HG03196 (cell line): ENCODE measurements around the gene SPG21.
"Not testable (repeated sequence)": the region's sequence is repeated elsewhere in the genome, so short reads cannot be mapped to it uniquely, and the experiment has no call there.

Experiments used
- ATAC-seq: cut with Tn5 transposase; IDR thresholded peaks from one replicate; pipeline ENCODE4 v1.9.1; 2021; ENCODE audit not compliant: unreplicated experiment

The SPG21 gene

DNA sequence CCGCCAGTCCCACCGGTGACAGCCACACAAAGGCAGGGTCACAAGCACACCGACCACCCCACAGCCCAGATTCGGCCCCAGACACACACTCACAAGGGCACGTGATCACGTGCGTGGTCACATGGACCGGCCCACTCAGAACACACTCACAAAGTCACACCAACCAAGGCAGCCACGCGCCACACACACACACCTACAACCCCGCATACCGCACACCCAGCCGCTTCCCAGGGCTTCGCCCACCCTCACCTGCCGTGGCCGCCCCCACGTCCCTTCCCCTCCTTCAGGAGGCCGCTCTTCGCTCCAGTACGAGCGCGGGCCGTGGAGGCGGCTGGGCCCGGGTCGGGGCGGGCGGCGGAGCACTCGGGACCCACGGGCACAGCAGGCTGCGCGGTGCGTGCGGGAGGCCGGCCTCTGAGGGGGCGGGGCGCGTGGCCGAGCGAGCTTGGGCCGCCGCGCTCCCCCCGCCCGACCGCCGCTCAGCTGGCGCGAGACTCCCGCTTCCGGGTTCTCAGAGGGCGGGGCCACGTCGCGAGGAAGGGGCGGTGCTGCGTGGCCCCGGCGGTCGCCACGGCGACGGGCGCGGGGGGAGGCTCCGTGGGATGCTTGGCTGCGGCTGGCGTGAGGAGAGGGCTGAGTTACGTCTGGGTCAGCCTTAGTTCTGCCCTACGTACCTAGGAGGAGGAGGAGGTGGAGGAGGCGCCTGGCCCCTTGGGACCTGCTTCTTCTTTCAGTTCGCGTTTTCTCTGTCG is at the start of gene SPG21:
SPG21 (minus strand) TSS at position 499 of the 752 bp plus-strand sequence. CDS start 6,345 bp downstream, outside the sequence.
- peak; percentile 93 for ATAC-seq

DNA sequence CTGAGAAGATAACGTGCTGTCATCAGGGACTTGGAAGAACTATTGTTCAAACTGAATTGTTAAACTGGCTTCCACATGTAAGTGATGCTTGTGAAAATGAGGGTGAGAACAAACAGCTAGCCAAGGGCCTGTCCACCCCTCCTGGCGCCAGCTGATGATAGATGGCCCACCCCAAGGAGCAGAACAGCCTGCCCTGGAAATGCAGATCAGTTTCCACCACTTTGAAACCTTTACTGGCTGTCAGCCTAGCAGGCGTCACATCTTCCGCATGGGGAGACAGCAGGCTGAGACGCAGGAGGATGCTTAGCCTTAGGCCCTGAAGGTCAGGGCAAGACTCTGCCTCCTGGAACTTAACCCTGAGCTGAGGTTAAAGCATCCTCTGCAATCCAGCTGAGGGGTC is 49.1 kb upstream of the SPG21 start:
- ATAC-seq = no peak

DNA sequence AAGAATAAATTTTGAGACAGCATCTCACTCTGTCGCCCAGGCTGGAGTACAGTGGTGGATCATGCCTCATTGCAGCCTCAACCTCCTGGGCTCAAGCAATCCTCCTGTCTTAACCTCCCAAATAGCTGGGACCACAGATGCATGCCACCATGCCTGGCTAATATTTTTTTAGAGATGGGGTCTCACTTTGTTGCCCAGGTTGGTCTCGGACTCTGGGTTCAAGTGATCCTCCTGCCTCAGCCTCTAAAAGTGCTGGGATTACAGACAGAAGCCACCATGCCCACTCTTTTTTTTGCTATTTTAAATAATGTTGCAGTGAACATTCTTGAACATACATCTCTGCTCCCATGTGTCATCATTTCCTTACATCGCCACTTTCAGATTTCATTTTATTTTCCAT is 48.7 kb upstream of the SPG21 start:
- no peak for ATAC-seq

- no peak for ATAC-seq
Measured at GRCh38 chr15:65037309-65037708, 47.6 kb upstream of the SPG21 start.

DNA sequence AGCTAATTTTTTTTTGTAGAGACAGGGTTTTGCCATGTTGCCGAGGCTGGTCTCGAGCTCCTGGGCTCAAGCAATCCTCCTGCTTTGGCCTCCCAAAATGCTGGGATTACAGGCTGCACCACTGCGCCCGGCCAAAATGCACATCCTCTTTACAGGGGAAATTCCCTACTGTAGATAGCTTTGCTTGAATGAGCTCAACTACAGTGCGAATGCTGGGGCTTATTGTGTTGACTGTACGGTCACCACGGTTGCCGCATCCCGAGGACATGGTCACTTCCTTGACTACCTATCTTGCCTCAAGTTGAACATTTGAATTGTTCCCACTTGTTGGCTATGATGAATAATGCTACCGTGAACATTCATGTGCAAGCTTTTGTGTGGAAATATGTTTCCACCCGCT is 45.0 kb upstream of the SPG21 start:
- no peak for ATAC-seq

DNA sequence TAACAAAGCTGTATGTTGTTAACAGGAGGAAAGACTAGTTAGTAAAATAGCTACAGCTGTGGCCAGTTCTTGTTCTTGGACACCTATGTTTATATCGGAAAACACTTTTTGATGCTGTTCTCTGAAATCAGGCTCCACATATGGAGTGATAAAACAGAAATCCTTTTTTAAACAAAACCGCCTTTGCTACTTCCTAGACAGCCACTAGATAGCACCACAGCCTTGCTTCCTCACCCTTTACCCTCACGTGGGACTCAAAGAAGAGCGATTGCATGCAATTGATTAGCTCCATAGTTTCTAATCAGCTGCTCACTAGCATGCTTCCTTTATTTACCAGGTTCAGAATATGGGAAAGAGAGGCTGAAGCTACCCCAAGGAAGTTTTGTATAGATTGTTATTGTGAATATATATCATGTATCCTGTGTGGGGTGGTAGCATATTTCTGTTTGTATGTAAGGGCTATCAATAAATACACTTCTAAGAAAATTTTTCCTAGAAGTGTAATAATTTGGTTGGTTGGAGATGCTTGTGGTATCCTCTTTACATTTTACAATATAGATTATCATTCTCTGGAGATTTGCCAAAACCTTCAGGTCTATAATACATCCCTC is 44.0 kb upstream of the SPG21 start:
- no peak for ATAC-seq

- ATAC-seq = peak; percentile 45
Measured at GRCh38 chr15:65032801-65033537, 43.3 kb upstream of the SPG21 start.

DNA sequence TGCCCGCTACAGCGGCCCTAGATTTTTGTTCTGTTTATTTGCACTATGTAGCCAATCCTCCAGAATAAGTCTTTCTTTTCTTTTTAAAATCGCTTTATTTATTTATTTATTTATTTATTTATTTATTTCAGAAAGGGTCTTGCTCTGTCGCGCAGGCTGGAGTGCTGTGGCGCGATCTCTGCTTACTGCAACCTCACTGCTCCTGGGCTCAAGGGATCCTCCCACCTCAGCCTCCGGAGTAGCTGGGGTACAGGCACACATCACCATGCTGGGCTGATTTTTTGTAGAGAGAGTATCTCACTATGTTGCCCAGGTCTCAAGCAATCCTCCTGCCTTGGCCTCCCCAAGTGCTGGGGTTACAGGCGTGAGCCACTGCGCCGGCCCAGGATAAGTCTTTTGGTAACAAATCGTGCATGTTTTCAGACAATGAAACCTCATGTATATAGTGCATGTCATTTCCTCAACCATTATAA is 40.1 kb upstream of the SPG21 start:
- ATAC-seq = no peak

- peak; percentile 67 for ATAC-seq
Measured at GRCh38 chr15:65028921-65029735, 39.4 kb upstream of the SPG21 start, which contains the start of gene MTFMT. MTFMT (minus strand) TSS chr15:65029639; CDS start chr15:65029613, 26 bp downstream.

GRCh38 chr15:65028338-65028737 is 38.6 kb upstream of the SPG21 start:
- ATAC-seq = no peak

DNA sequence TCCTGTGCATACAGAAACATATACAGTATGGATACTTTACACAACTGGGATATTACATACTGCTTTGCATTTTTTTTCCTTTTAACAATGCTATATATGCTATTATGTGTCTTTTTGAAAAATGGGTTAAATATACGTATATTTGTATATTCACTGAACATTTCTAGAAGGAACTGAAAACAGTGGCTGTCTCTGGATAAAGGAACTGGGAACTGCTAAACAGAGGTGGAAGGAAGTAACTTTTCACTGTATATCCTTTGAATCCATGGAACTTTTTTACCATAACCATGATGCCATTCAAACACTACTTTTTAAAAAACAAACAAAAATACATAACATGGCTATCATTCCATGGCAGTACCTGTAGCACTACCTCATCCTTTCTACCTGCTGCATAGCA is 37.9 kb upstream of the SPG21 start:
- no peak for ATAC-seq

- ATAC-seq = no peak
Measured at GRCh38 chr15:65026756-65027155, 37.0 kb upstream of the SPG21 start.

GRCh38 chr15:65021488-65021887 is 31.8 kb upstream of the SPG21 start:
- no peak for ATAC-seq

GRCh38 chr15:65020419-65020818 is 30.7 kb upstream of the SPG21 start:
- ATAC-seq = no peak

- not testable (repeated sequence) for ATAC-seq
Measured at GRCh38 chr15:65011198-65011597, 21.5 kb upstream of the SPG21 start.

DNA sequence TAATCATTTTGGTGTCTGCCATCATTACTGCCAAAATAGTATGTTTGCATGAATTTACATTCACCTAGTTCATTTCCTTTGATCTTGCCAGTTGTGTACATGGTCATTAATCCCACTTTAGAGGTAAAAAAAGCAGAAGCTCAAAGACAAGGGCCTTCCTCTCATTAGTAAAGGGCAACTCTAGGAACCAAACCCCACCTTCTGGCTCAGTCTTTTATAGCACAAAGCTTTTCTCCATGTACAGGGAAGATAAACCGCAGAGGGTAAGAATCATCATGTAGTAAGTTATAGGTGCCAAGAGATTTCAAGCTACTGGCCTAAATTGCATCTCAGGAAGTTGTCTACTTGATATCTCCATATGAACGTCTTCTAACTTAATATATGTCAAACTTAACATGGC is 19.3 kb upstream of the SPG21 start:
- ATAC-seq = no peak

DNA sequence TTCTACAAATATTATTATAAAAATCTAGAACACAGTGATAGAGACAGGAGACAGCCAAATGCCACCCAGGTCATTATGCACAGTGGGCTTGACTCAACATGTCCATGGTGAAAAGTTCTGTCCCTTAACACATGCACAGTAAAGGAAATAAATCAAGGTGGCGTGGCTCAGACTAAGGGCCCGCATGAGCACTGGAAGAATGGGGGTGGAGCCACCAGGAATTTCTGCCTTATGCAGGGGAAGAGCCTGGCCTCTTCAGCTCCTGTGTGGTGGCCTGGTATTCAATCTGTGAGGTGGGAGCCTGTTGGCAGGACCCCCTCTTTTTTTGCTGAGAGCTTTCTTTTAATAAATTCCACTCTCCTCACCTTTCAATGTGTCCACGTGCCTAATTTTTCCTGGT is 17.2 kb upstream of the SPG21 start:
- ATAC-seq = no peak

DNA sequence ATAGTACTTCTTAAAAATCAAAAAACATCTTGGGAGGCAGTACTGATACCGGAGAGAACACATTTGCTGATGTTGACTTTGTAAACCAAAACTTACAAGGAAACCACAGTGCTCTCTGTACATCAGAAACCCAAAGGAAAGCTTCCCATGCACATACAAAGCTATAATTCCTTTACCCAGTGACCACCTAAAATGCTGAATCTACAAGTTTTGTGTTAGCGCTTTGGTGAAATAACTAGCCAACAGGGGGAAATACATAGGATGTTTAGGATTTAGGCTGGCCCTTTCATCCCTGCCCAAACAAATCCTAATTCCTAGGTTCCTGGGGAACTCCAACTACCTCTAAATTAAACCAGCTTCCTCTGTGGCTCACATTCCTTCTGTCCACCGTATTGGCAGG is 15.3 kb upstream of the SPG21 start:
- ATAC-seq = no peak

DNA sequence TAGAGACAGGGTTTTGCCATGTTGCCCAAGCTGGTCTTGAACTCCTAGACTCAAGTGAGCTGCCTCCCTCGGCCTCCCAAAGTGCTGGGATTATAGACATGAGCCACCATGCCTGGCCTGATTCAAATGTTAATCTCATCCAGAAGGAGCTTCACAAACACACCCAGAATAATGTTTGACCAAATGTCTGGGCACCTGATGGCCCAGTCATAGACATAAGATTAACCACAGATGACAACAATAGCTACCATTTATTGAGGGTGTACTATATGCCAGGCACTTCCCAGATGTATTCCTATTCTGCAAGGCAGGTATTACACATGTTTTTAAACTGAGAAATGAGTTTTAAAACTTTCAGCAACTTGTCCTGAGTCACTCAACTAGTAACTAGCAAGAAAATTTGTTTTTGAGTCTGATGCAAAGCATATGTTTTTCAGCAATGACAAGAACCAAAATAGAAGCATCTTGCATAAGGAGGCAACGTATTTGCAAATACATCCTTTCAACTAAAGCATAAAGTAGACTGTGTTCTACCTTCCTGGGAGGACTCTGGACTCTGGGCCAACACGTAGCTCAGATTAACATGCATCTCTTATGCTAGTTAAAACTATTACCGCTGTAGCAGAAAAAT is 8.1 kb upstream of the SPG21 start:
- ATAC-seq = no peak

- no peak for ATAC-seq
Measured at GRCh38 chr15:64997066-64997465, 7.4 kb upstream of the SPG21 start.
